HEK293T (cell line): ENCODE measurements around the gene PKD1L1.

Experiments used
- ARNT ChIP-seq: fragments of 450-650 bp; IDR thresholded peaks from 2 replicates; pipeline ENCODE4 v1.6.1; 2017; ENCODE audit warnings: mild to moderate bottlenecking
- BHLHE40 ChIP-seq: fragments of 450-650 bp; IDR thresholded peaks from 2 replicates; pipeline ENCODE4 v1.6.1; 2016; ENCODE audit warnings: mild to moderate bottlenecking, moderate library complexity, borderline replicate concordance
- CTBP1 ChIP-seq: fragments of 450-650 bp; IDR thresholded peaks from 2 replicates; pipeline ENCODE4 v1.6.1; 2016; ENCODE audit warnings: borderline replicate concordance
- ELF4 ChIP-seq: fragments of 450-650 bp; IDR thresholded peaks from 2 replicates; pipeline ENCODE4 v1.6.1; 2017; ENCODE audit warnings: antibody characterized with exemption
- FOXA1 ChIP-seq: fragments of 450-650 bp; IDR thresholded peaks from 2 replicates; pipeline ENCODE4 v1.6.1; 2016; ENCODE audit warnings: mild to moderate bottlenecking
- FOXK2 ChIP-seq: fragments of 450-650 bp; IDR thresholded peaks from 2 replicates; pipeline ENCODE4 v1.6.1; 2016; ENCODE audit warnings: mild to moderate bottlenecking
- FOXM1 ChIP-seq: fragments of 450-650 bp; IDR thresholded peaks from 2 replicates; pipeline ENCODE4 v1.6.1; 2017; ENCODE audit warnings: mild to moderate bottlenecking, borderline replicate concordance
- L3MBTL2 ChIP-seq: fragments of 450-650 bp; conservative IDR thresholded peaks from 2 replicates; pipeline ENCODE4 v1.6.1; 2016; ENCODE audit warnings: mild to moderate bottlenecking
- LEF1 ChIP-seq: fragments of 450-650 bp; IDR thresholded peaks from 2 replicates; pipeline ENCODE4 v1.6.1; 2017; ENCODE audit warnings: mild to moderate bottlenecking, borderline replicate concordance
- NFRKB ChIP-seq: fragments of 450-650 bp; IDR thresholded peaks from 2 replicates; pipeline ENCODE4 v1.6.1; 2016; ENCODE audit warnings: mild to moderate bottlenecking, moderate library complexity
- SP1 ChIP-seq: fragments of 450-650 bp; IDR thresholded peaks from 2 replicates; pipeline ENCODE4 v1.6.1; 2017
- SUZ12 ChIP-seq: fragments of 450-650 bp; IDR thresholded peaks from 2 replicates; pipeline ENCODE4 v1.6.1; 2016; ENCODE audit warnings: mild to moderate bottlenecking
- TARDBP ChIP-seq: fragments of 450-650 bp; IDR thresholded peaks from 2 replicates; pipeline ENCODE4 v1.6.1; 2016
- TF ChIP-seq, protein P1 (sequence below): fragments of 450-650 bp; IDR thresholded peaks from 2 replicates; pipeline ENCODE4 v1.6.1; 2016

DNA sequence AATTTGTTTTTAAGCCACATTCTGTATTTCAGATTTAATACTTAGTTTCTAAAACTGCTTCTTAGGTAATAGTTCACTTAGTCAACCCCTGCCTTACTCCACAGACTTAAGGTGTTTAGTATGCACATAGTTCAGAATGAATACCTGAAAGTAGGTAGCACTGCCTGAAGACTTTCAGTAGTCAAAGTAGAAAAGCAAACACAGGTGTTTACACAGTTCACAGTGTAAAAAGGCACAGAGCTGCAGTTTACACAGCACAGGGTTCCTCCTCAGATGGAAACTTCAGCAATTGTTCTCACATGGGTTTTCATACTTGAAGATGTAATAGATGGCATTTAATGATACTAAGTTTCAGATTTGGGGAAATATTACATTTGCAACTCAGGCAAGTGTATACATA lies 3.1 kb upstream of the PKD1L1 start:
- no peak for TF ChIP-seq FOXA1
- TF ChIP-seq L3MBTL2, result no peak
- TF ChIP-seq, protein P1, sequence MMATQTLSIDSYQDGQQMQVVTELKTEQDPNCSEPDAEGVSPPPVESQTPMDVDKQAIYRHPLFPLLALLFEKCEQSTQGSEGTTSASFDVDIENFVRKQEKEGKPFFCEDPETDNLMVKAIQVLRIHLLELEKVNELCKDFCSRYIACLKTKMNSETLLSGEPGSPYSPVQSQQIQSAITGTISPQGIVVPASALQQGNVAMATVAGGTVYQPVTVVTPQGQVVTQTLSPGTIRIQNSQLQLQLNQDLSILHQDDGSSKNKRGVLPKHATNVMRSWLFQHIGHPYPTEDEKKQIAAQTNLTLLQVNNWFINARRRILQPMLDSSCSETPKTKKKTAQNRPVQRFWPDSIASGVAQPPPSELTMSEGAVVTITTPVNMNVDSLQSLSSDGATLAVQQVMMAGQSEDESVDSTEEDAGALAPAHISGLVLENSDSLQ, result no peak
- no peak for TF ChIP-seq BHLHE40
- no peak for TF ChIP-seq ELF4
- no peak for TF ChIP-seq FOXM1
- no peak for TF ChIP-seq LEF1
- TF ChIP-seq ARNT, result no peak
- TF ChIP-seq SP1, result no peak
- TF ChIP-seq NFRKB, result no peak
- TF ChIP-seq TARDBP, result no peak
- TF ChIP-seq FOXK2, result no peak
- TF ChIP-seq SUZ12, result no peak
- no peak for TF ChIP-seq CTBP1
